Measurements from ENCODE around the gene LENG9.
"Not testable (repeated sequence)": the region's sequence is repeated elsewhere in the genome, so short reads cannot be mapped to it uniquely, and the experiment has no call there.

The LENG9 gene

DNA sequence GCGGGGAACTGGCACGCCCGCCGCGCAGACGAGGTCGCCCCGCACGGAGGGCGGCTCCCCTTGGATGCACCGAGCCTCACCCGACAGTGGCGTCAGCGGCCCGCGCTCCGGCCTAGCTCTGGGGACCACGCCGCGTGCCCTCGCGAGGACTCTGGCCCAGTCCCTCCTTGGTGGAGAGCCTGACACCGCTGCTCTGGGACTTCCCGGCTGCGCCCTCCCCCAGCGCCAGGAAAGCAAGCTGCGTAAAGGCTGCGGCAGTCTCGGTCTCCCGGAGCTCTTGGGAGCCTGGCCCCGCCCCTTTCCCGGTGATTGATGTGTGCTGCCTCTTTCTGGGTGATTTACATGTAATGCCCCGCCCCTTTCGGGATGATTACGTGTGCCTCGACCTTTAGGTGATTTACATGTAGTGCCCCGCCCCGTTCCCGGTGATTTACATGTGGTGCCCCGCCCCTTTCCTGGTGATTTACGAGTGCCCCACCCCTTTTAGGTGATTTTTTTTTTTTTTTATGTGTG lies at the start of gene LENG9:
TSS of gene LENG9 (minus strand) at position 248 of the 513 bp plus-strand sequence. CDS start 252 bp downstream, outside the sequence.
- DNase-seq, result peak; percentile 98

DNA sequence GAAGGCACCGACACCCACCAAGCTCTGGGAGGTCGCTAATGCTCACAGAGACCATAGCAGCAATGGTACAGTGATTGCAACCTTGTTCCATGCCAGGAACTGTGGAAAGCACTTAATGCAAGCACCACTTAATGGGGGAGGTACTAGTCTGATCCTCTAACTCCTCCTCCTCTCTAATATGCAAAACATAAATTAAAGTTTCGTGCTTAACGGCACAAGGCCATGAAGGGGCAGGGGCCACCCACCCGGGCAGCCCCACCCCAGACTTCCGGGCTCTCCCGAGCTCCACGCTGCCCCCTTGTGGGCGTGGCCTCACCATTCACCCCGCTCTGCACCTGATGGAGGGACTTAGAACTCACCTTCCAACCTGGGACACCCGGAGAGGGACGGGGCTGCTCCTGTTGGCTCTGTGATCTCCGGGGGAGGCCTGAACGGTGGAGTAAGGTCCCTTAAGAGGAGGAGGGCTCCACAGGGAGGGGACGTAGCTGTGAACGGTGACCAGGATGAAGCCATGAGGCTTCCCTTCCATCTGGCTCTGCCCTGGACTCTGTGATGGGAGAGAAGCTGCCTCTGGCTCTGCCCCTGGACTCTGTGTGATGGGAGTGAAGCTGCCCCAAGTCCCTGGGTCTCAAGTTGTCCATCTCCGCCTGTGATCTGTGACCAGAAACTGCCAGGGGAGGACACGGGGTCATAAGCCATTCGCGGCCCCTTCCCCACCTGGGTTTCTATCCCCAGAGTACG lies 45.8 kb upstream of the LENG9 start:
- DNase-seq, result not testable (repeated sequence)

DNA sequence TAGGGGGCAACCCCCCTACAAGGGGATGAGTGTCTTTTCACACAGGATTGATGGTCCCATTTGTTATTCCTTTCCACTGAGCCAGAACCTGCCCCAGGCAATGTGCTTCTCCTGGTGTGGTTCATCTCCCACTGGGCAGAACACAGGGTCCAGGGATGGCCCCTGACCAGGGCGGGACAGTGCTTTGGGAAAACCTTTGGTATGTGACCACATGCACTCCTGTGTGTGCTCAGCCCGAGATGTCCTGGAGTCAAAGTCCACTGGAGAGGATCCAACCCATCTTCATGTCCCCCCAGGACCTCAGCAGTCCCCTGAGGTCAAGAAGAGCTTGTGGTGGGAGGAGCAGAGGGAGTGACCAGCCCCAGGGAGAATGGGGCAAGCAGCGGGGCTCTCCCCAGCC lies 44.9 kb upstream of the LENG9 start:
- not testable (repeated sequence) for DNase-seq

DNA sequence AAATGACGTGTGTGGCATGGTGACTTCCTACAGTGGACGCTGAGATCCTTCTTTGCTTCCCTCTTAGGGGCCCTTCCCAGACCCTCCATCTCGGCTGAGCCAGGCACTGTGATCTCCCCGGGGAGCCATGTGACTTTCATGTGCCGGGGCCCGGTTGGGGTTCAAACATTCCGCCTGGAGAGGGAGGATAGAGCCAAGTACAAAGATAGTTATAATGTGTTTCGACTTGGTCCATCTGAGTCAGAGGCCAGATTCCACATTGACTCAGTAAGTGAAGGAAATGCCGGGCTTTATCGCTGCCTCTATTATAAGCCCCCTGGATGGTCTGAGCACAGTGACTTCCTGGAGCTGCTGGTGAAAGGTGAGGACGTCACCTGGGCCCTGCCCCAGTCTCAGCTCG lies 44.2 kb upstream of the LENG9 start:
- no peak for DNase-seq

DNA sequence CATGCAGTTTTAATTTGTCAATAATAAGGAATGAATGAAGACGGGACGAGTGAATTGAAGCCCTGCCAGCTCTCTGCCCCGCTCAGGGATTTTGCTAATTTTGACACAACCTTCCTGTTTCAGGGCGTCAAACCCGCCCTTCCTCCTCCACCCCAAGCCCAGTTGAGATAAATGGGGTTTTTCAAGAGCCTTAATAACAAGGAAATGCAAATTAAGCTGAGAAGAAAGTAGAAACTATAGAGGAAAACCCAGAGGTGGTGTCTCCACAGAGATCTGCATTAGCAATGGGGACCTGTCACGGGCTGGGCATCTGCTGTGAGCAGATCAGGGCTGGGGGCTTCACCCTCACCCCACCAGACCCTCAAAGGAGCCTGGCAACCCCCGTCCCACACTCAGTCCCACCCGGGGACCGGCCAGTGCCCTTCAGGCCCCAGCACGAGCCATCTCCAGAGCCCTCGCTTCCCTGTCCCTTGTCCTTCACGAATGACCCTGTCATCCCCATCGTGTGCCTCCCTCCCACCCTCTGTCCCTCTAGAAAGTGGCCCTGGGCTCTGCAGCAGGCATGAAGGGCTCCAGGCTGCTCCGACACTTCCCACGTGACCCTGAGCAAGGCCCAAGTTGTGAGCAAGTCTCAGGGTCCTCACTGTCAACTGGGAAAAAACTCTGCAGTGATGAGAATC lies 43.6 kb upstream of the LENG9 start:
- not testable (repeated sequence) for DNase-seq

DNA sequence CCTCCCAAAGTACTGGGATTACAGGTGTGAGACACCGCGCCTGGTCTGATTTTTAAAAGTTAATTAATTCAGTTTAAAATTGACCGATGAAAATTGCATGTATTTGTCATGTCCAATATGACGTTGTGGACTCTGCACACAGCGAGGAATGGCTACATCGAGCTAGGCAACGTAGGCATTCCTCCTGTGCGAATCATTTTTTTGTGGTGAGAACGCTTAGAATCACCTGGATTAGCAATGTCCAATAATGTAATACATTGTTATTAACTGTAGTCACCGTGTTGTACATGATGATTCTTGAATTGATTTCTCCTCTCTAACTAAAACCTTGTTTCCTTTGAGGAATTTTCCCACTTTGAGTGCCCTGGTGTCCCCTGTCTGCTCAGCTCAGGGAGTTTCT lies 42.5 kb upstream of the LENG9 start:
- no peak for DNase-seq

DNA sequence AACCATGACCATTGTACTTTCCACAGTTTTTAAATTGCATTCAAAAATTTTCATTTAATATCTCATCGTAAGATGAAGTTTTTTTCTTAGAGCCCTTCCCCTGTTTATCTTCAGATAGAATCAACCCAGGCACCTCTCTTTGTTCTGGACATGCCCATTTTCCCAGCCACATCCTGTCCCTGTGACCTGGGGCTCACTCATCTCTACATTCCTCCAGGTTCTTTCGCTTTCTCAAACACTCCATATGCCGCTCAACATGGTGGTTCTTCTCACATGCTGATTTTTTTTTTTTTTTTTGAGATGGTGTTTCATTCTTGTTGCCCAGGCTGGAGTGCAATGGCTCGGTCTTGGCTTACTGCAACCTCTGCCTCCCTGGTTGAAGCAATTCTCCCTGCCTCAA lies 42.0 kb upstream of the LENG9 start:
- not testable (repeated sequence) for DNase-seq

DNA sequence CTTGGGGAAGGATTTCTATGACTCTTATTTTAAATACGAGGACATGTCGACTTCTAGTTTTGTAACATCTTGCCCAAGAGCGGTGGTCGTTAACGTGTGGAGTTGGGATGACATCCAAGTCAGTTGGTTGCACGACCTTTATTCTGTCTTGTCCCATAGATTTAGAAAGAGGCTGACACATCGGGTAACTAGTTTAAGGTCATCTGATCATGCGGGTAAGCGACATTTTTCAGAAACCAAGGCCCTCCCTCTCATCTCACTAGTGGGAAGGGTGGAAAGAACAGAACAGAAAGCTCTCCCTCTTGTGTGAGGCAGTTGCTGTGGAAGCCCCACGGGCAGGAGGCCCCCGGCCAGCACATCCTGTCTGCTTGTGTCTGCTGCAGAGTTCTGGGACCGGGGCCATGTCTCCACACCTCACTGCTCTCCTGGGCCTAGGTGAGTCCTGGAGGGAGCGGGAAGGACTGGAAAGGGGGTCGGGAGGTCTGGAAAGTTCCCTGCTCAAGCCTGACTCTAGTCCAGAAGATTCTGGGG lies 39.0 kb upstream of the LENG9 start, which contains the start of gene LAIR2:
TSS of gene LAIR2 (plus strand) at position 314 of the 531 bp plus-strand sequence. CDS start at position 402, 88 bp downstream.
- no peak for DNase-seq

DNA sequence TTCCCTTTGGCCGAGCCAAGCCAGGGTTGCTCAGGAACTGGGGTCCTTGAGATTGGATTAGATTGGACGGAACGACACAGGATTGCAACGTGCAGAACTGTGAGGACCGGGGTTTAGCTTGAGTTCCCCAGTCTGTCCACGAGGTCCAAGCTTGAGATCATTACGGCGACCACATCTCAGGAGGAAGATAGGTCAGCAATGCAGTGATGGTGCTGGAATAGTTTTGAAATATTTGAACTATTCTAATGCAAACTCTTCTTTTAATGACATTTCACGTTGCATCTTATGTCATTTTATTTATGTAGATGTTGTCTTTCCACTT lies 34.8 kb upstream of the LENG9 start:
- not testable (repeated sequence) for DNase-seq

DNA sequence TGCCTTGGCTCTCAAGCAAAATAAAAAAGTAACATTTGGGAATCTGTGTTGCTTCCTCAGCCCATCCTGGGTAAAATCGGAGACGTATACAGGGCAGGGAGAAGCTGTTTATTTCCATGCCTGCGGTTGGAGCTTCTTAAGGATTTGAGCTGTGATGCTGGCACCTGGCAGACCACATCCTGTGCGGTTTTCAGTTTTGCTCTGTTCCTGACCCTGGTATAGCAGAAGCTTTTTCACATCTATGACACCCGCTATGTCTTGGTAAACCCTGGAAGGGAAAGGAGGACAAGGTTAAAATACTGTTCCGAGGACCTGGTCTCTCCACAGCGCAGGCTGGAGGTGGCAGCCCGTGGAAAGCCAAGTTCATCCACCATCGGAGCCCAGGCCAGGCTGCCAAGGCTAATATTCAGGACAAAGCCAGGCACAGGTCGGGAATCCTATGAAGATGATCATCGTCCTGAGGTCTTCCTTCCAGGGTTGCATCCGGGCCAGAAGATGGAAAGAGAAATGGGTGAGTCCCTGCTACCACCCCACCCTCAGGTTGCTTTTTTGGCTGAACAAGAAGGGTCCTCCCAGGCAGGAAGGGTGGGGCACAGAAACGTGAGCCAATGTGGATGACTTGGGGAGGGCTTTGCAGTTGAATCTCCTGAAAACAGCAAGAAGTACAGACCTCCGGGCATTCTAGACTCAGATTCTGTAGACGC lies 34.3 kb upstream of the LENG9 start:
- not testable (repeated sequence) for DNase-seq

DNA sequence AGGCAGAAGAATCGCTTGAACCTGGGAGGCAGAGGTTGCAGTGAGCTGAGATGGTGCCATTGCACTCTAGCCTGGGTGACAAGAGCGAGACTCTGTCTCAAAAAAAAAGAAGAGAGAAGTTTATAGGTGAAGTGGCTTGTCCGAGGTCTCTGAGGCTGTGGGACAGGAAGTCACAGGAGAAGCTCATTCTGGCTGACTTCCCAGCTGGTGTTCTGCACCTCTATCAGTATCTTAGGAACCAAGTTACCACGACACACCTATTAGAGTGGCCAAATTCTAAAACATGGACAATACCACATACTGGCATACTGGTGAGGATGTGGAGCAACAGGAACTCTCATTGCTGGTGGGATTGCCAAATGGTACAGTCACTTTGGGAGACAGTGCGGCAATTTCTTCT lies 31.7 kb upstream of the LENG9 start:
- not testable (repeated sequence) for DNase-seq

DNA sequence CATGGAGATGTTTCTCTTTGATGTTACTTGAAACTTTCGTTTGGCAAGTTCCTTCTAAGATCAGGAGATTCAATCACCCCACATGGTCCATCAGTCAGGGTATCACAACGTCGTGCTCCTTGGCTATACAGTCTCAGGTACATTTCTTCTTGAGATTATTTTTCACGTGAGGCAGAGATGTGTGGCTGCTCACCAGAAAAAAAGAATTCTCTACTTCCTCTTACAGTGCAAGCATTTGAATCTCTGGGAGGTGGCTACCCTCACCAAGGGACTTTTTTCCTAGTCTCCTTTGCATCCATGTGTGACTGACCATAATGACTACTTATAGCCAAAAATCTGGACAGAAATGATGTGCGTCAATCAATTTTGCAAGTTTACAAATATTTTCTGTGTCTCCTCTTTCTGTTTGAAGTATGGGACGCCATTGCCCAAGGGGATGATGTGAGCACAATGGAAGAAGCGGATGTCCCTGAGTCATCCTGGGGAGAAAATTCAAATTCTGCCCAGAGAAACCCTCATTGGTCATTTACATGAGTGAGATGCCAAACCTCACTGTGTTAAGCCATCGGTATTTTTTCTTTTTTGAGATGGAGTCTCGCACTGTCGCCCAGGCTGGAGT lies 30.5 kb upstream of the LENG9 start:
- no peak for DNase-seq

DNA sequence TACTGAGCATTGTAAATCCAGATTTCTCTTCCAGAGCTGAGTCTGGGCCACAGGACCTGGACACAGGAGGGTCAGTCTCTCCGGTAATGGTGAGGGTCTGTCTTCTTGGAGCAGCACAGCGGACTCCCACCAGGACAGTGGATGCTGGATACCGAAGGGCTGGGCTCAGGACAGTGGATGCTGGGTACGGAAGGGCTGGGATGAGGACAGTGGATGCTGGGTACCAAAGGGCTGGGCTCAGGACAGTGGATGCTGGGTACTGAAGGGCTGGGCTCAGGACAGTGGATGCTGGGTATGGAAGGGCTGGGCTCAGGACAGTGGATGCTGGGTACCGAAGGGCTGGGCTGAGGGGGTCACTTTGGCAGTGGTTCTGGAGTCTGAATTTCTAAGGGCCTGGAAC lies 29.5 kb upstream of the LENG9 start:
- DNase-seq, result not testable (repeated sequence)

DNA sequence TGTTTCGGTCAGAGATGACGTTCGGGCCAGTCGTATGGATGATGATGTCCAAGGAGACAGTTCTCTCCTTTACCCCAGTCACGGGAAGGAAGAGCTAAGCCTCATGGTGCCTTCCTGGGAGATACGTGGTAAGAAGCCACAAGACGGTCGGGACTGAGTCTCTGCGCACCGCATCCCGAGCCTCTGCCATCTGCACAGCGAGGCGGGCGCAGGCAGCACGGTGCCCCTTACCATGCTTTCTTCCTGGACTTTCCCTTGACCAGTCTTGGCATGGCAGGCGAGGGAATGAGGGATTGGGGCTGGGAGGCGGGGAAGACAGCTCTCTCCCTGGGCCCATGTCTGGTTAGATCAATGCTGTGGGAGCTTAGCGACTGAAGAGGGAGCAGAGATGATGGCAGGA lies 29.0 kb upstream of the LENG9 start:
- no peak for DNase-seq

DNA sequence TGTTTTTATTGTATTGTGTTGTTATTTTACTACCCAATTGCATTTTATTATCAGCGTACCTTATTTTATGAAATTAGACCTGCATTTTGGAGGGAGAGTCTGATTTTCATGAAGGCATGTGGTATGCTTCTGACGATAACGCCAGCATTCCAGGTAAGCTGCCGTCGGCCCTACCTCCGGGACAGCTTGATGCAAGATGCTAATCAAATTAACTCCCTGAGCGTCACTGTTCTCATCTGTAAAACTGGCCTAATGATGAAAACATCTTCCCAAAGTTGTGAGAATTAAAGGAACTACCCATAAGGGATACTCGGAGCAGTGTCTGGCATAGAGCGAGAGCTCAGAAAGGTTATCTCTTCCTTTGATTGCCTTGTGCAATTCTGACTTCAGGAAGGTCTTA lies 26.2 kb upstream of the LENG9 start:
- DNase-seq, result no peak

DNA sequence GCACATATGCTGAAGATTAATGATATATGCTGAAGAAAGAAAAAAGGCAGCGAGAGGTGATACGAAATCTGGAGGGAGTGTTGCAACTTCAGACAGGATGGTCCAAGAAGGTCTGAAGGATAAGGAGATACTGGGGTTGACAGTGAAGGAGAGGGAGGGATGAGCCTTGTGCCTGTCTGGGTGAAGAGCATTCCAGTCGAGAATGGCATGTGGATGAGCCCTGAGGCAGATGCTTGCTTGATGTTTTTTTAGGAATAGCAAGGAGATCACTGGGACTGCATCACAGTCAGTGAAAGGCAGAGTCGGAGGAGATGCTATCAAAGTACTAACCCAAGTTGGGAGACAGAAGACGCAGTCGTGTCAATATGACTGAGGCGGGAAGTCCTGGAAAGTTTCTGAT lies 25.8 kb upstream of the LENG9 start:
- DNase-seq, result no peak

DNA sequence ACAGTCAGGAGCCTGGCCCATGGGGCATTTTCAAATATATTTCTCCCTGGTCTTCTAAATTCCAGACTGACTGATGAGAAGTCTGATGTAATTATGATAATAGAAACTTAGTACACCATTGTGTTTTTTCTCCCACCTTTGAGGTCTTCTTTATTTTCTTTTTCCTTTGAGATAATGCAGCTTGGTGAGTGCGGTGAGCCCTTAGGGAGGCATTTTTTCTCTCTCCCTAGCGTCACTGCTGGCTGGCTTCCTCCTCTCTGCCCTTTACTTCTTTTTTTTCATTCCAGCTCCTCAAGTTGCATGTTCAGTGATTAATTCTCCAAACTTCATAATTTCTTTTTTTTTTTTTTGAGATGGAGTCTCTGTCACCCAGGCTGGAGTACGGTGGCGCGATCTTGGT lies 22.3 kb upstream of the LENG9 start:
- DNase-seq, result no peak

DNA sequence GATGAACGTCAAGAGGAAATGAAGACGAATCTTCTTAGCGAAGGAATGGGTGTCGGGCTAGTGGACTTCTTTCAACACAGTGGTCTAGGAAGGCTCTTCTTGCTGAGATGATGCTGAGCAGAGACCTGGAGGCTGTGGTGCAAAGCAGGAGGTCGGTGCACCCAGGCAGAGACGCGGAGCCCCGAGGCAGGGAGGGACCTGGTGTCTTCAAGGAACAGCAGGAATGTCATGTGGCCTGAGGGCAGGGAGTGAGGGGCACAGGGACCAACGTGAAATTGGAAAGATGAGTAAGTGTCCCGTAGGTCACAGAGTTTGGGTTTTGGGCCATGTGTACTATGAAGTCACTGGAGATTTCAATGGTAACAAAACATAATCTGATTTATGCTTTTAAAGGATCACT lies 20.9 kb upstream of the LENG9 start:
- DNase-seq, result no peak

DNA sequence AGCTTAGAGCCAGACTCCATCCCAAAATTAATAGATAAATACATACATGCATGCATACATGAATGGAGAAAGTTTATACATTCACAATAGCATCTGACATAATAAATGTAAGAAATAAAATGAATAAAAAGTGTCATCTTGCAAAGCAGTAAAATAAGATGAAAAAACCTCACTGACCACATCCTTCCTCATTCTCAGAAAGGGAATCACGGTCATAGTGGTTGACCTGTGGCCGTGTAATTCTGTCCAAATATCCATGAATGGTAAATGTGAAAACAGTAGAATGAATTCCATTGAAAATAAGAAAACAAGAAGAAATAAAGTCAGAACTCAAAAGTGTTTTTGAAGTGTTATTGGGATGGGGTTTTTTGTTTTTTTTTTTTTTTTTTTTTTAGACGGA lies 19.3 kb upstream of the LENG9 start:
- no peak for DNase-seq

DNA sequence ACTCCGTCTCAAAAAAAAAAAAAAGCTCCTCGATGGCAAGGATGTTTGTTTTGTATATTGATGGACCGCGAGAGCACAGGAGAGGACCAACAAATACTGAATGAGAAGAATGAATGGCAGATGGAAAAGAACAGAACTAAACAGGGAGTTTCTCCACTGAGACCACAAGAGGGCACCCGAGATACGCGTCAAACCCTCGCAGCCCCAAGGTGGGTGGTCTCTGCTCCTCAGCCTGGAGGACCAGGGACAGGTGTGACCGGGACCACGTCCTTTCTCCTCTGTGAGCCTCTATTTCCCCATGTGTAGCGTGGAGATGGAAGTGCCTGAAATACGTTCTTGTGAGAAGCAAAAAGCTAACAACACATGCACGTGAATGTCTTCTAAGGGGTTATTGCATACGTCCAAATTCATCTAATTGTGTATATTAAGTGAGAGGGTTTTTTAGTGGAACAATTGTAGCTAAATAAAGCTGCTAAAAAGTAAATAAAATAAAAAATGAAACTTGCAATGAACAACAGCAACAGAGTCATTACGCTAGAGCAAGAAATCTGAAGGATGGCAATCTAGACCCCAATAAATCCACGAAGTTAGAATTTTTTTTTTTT lies 17.9 kb upstream of the LENG9 start:
- DNase-seq, result no peak

DNA sequence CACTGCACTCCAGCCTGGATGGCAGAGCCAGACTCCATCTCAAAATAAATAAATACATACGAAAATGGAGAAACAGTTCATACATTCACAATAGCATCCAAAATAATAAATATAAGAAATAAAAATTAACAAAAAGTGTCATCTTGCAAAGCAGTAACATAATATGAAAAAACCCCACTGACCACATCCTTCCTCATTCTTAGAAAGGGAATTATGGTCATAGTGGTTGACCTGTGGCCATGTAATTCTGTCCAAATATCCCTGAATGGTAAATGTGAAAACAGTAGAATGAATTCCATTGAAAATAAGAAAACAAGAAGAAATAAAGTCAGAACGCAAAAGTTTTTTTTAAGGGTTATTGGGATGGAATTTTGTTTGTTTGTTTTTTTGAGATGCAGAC lies 16.5 kb upstream of the LENG9 start:
- DNase-seq, result no peak

DNA sequence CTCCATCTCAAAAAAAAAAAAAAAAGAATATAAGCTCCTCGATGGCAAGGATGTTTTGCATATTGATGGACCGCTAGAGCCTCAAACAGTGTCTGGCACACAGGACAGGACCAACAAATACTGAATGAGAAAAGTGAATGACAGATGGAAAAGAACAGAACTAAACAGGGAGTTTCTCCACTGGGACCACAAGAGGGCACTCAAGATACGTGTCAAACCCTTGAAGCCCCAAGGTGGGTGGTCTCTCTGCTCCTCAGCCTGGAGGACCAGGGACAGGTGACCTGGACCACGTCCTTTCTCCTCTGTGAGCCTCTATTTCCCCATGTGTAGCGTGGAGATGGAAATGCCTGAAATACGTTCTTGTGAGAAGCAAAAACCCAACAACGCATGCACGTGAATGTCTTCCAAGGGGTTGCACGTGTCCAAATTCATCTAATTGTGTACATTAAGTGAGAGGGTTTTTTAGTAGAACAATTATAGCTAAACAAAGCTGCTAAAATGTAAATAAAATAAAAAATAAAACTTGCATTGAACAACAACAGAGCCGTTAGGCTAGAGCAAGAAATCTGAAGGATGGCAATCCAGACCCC lies 15.2 kb upstream of the LENG9 start:
- DNase-seq, result peak; percentile 30

Measured in NK-92 treated with Interleukin-12 subunit alpha and Interleukin-12 subunit beta, amount 100 ng/mL, for 24 hours (cell line).